ENCODE measurements around the gene UNC5C. TPM values are rescaled to one million over a fixed set of nuclear protein-coding genes. Genes with fewer than 3 reads are reported as not detected.

The UNC5C gene
- total RNA-seq, 1 experiment from 2014 or later: 1.0 TPM

GRCh38 chr4:95536650-95537049, 12.1 kb downstream of the UNC5C start (continued):
- no peak for TF ChIP-seq ARID4B (CRISPR knock-in tag; IDR thresholded peaks at IDR 0.05; ENCODE audit: borderline replicate concordance)

DNA sequence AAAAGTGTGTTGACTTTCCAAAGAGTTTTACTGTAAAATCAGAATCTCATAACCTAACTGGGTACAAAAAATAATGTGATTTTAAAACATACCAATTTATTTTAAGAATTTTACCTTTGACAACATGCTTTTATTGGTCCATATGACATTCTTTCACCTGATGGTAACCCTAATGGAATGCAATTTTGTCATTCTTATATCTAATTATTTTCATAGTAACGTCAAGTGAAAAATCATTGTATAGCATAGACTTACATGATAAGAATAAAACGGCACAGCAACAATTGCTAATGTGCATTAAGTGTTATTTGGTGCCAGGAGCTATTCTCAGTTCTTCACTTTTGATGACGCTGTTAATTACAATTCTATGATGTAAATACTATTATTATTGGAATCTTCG, 13.6 kb downstream of the UNC5C start:
- ATAC-seq: no peak
- Mint-ChIP-seq H3K4me1 (0 out of 2 replicates have a peak, but pooled peaks cover 2% of the 10 kb centered on the region), H3K9me3 (no peaks in the 10 kb centered on the region), H3K27me3 (ENCODE audit: low read depth) (no peaks in the 10 kb centered on the region), H3K27ac (no peak overlapping the region), H3K36me3 (no peaks in the 10 kb centered on the region), H3K4me3 (no peak overlapping the region)
- CTCF ChIA-PET: no interaction called here
- no peak for TF ChIP-seq TP53 (CRISPR knock-in tag; IDR thresholded peaks at IDR 0.05)
- TF ChIP-seq SOX15 (CRISPR knock-in tag; IDR thresholded peaks at IDR 0.05): no peak
- TF ChIP-seq NR2C2 (CRISPR knock-in tag; IDR thresholded peaks at IDR 0.05): no peak
- TF ChIP-seq, protein P1, sequence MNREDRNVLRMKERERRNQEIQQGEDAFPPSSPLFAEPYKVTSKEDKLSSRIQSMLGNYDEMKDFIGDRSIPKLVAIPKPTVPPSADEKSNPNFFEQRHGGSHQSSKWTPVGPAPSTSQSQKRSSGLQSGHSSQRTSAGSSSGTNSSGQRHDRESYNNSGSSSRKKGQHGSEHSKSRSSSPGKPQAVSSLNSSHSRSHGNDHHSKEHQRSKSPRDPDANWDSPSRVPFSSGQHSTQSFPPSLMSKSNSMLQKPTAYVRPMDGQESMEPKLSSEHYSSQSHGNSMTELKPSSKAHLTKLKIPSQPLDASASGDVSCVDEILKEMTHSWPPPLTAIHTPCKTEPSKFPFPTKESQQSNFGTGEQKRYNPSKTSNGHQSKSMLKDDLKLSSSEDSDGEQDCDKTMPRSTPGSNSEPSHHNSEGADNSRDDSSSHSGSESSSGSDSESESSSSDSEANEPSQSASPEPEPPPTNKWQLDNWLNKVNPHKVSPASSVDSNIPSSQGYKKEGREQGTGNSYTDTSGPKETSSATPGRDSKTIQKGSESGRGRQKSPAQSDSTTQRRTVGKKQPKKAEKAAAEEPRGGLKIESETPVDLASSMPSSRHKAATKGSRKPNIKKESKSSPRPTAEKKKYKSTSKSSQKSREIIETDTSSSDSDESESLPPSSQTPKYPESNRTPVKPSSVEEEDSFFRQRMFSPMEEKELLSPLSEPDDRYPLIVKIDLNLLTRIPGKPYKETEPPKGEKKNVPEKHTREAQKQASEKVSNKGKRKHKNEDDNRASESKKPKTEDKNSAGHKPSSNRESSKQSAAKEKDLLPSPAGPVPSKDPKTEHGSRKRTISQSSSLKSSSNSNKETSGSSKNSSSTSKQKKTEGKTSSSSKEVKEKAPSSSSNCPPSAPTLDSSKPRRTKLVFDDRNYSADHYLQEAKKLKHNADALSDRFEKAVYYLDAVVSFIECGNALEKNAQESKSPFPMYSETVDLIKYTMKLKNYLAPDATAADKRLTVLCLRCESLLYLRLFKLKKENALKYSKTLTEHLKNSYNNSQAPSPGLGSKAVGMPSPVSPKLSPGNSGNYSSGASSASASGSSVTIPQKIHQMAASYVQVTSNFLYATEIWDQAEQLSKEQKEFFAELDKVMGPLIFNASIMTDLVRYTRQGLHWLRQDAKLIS (CRISPR knock-in tag; IDR thresholded peaks at IDR 0.05; ENCODE audit: borderline replicate concordance): no peak
- TF ChIP-seq, protein P2, sequence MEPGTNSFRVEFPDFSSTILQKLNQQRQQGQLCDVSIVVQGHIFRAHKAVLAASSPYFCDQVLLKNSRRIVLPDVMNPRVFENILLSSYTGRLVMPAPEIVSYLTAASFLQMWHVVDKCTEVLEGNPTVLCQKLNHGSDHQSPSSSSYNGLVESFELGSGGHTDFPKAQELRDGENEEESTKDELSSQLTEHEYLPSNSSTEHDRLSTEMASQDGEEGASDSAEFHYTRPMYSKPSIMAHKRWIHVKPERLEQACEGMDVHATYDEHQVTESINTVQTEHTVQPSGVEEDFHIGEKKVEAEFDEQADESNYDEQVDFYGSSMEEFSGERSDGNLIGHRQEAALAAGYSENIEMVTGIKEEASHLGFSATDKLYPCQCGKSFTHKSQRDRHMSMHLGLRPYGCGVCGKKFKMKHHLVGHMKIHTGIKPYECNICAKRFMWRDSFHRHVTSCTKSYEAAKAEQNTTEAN (CRISPR knock-in tag; IDR thresholded peaks at IDR 0.05): no peak
- no peak for TF ChIP-seq NFE2L1 (CRISPR knock-in tag; IDR thresholded peaks at IDR 0.05)
- TF ChIP-seq JUN (CRISPR knock-in tag; IDR thresholded peaks at IDR 0.05): no peak
- TF ChIP-seq, protein P3, sequence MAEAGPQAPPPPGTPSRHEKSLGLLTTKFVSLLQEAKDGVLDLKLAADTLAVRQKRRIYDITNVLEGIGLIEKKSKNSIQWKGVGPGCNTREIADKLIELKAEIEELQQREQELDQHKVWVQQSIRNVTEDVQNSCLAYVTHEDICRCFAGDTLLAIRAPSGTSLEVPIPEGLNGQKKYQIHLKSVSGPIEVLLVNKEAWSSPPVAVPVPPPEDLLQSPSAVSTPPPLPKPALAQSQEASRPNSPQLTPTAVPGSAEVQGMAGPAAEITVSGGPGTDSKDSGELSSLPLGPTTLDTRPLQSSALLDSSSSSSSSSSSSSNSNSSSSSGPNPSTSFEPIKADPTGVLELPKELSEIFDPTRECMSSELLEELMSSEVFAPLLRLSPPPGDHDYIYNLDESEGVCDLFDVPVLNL (CRISPR knock-in tag; IDR thresholded peaks at IDR 0.05; ENCODE audit: borderline replicate concordance, low read depth): no peak
- TF ChIP-seq ZNF121 (CRISPR knock-in tag; IDR thresholded peaks at IDR 0.05): no peak
- no peak for TF ChIP-seq ZNF138 (CRISPR knock-in tag; conservative IDR thresholded peaks at IDR 0.05)
- TF ChIP-seq NR1H2 (CRISPR knock-in tag; IDR thresholded peaks at IDR 0.05): no peak
- no peak for TF ChIP-seq FOXK1 (CRISPR knock-in tag; IDR thresholded peaks at IDR 0.05)
- TF ChIP-seq, protein P4, sequence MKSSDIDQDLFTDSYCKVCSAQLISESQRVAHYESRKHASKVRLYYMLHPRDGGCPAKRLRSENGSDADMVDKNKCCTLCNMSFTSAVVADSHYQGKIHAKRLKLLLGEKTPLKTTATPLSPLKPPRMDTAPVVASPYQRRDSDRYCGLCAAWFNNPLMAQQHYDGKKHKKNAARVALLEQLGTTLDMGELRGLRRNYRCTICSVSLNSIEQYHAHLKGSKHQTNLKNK (CRISPR knock-in tag; IDR thresholded peaks at IDR 0.05): no peak
- TF ChIP-seq ZNF512 (CRISPR knock-in tag; IDR thresholded peaks at IDR 0.05; ENCODE audit: borderline replicate concordance): no peak
- no peak for TF ChIP-seq JAZF1 (CRISPR knock-in tag; IDR thresholded peaks at IDR 0.05)
- TF ChIP-seq FOXP1 (CRISPR knock-in tag; IDR thresholded peaks at IDR 0.05; ENCODE audit: borderline replicate concordance): no peak
- DNase-seq (ENCODE audit: low spot score): no peak
- POLR2A ChIA-PET: no interaction called here
